ENCODE results near the gene BLOC1S3.
"Not testable (repeated sequence)": the region's sequence is repeated elsewhere in the genome, so short reads cannot be mapped to it uniquely, and the experiment has no call there.

Gene BLOC1S3

GRCh38 chr19:45186509-45187334 is 8.1 kb downstream of the BLOC1S3 start:
- DNase-seq: no peak

- no peak for DNase-seq
Observed at GRCh38 chr19:45187421-45188100, 9.0 kb downstream of the BLOC1S3 start.

GRCh38 chr19:45189971-45190370 is 11.4 kb downstream of the BLOC1S3 start:
- DNase-seq: no peak

- DNase-seq: no peak
Observed at GRCh38 chr19:45191375-45191774, 12.8 kb downstream of the BLOC1S3 start.

- no peak for DNase-seq
Observed at GRCh38 chr19:45195764-45196163, 17.2 kb downstream of the BLOC1S3 start.

- no peak for DNase-seq
Observed at GRCh38 chr19:45200568-45200967, 22.0 kb downstream of the BLOC1S3 start.

GRCh38 chr19:45202637-45203036 is 24.1 kb downstream of the BLOC1S3 start:
- DNase-seq: no peak

GRCh38 chr19:45205810-45206209 is 27.2 kb downstream of the BLOC1S3 start:
- DNase-seq: no peak

GRCh38 chr19:45206328-45206727 is 27.7 kb downstream of the BLOC1S3 start:
- no peak for DNase-seq

- no peak for DNase-seq
Observed at GRCh38 chr19:45211751-45212381, 33.3 kb downstream of the BLOC1S3 start.

GRCh38 chr19:45213031-45213430 is 34.4 kb downstream of the BLOC1S3 start:
- no peak for DNase-seq

- no peak for DNase-seq
Observed at GRCh38 chr19:45215391-45216191, 37.0 kb downstream of the BLOC1S3 start.

GRCh38 chr19:45216667-45217066 is 38.1 kb downstream of the BLOC1S3 start:
- no peak for DNase-seq

GRCh38 chr19:45217193-45217956 is 38.8 kb downstream of the BLOC1S3 start:
- no peak for DNase-seq

GRCh38 chr19:45217957-45218334 is 39.4 kb downstream of the BLOC1S3 start:
- no peak for DNase-seq

GRCh38 chr19:45218426-45218825 is 39.8 kb downstream of the BLOC1S3 start:
- no peak for DNase-seq

GRCh38 chr19:45218911-45219743 is 40.5 kb downstream of the BLOC1S3 start:
- DNase-seq: no peak

GRCh38 chr19:45222724-45223123 is 44.1 kb downstream of the BLOC1S3 start:
- DNase-seq: no peak

- no peak for DNase-seq
Observed at GRCh38 chr19:45223879-45224278, 45.3 kb downstream of the BLOC1S3 start.

- DNase-seq: no peak
Observed at GRCh38 chr19:45224645-45225044, 46.1 kb downstream of the BLOC1S3 start.

GRCh38 chr19:45229056-45229455 is 50.5 kb downstream of the BLOC1S3 start:
- DNase-seq: not testable (repeated sequence)
